ENCODE results near the gene SLC25A38. TPM values are rescaled to one million over a fixed set of nuclear protein-coding genes. Genes with fewer than 3 reads are reported as not detected.

Gene SLC25A38
- total and polyA plus RNA-seq, 10 of the 15 experiments (the other 5 are each of a cell fraction or from before 2014, with no cell fraction given): 15.2 to 55.2 (median 39.2) TPM

- TF ChIP-seq CTCF (IDR thresholded peaks at IDR 0.05 in 2 of 3, conservative IDR thresholded peaks at IDR 0.05 in 1 of 3; ENCODE audit: control insufficient read depth in 2 of 3, extremely low read depth in 1 of 3, insufficient read depth in 1 of 3, low read depth in 3 of 3, low read length in 3 of 3): peak; percentile 35 to 46 (median 36); a peak in 5 of 6 replicates
- TF ChIP-seq POU2F2 (IDR thresholded peaks at IDR 0.05; ENCODE audit: borderline replicate concordance, low read depth, low read length): peak; percentile 41; the same call in 1 of the 3 replicates
- TF ChIP-seq STAT3 (IDR thresholded peaks at IDR 0.05; ENCODE audit: low read depth, low read length): no peak
- no peak for TF ChIP-seq KAT2A (conservative IDR thresholded peaks at IDR 0.05; ENCODE audit: control insufficient read depth, low read depth, low read length)
- peak in 1 of 2 experiments; percentile 89; a peak in 2 of 4 replicates for TF ChIP-seq ETV6 (conservative IDR thresholded peaks at IDR 0.05 in 1 of 2, IDR thresholded peaks at IDR 0.05 in 1 of 2; ENCODE audit: borderline replicate concordance in 1 of 2, low read depth in 1 of 2)
- TF ChIP-seq BHLHE40 (IDR thresholded peaks at IDR 0.05; ENCODE audit: borderline replicate concordance in 1 of 2, low read depth in 2 of 2, low read length in 1 of 2): peak; percentile 95 to 96
- TF ChIP-seq HDAC6 (IDR thresholded peaks at IDR 0.05; ENCODE audit: unreplicated experiment): no peak
- no peak for TF ChIP-seq TCF3 (IDR thresholded peaks at IDR 0.05; ENCODE audit: borderline replicate concordance, insufficient read depth, low read depth, low read length)
- TF ChIP-seq IRF3 (IDR thresholded peaks at IDR 0.05): peak; percentile 35; the same call in 1 of the 2 replicates
- TF ChIP-seq E4F1 (IDR thresholded peaks at IDR 0.05; ENCODE audit: borderline replicate concordance, partially characterized antibody): peak; percentile 66
- no peak for TF ChIP-seq CHD2 (IDR thresholded peaks at IDR 0.05; ENCODE audit: borderline replicate concordance, low read depth, low read length)
- TF ChIP-seq IKZF1 (conservative IDR thresholded peaks at IDR 0.05): peak; percentile 85
- TF ChIP-seq BCL3 (IDR thresholded peaks at IDR 0.05; ENCODE audit: borderline replicate concordance, insufficient read depth, low read depth, low read length, poor library complexity, severe bottlenecking): peak; percentile 42
- peak; percentile 27; the same call in 1 of the 2 replicates for TF ChIP-seq SPI1 (IDR thresholded peaks at IDR 0.05; ENCODE audit: borderline replicate concordance, insufficient read depth, low read depth, low read length)
- TF ChIP-seq POLR2A (IDR thresholded peaks at IDR 0.05; ENCODE audit: low read depth, low read length): peak; percentile 71
Measured at GRCh38 chr3:39383045-39383880, at the start of gene SLC25A38 (continued).
